ENCODE data around the gene MAMSTR.
A peak's percentile ranks its signal among the peaks of the same experiment; 100 is the strongest.
"Not testable (repeated sequence)": the region's sequence is repeated elsewhere in the genome, so short reads cannot be mapped to it uniquely, and the experiment has no call there.

MAMSTR gene

DNA sequence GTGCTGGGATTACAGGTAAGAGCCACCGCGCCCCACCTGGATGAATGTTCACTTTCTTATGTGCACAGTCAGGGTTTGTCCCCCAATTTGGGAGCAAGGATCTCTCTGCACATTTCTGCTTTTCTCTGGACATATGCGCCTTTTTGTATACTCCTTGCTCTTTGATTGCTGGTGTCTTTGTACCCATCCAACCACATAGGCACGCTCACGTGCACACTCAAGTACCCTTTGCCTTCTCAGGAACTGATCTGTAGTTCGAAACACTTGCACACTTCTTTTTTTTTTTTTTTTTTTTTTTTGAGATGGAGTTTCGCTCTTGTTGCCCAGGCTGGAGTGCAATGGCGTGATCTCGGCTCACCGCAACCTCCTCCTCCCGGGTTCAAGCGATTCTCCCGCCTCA is 1.4 kb downstream of the MAMSTR start:
- not testable (repeated sequence) for DNase-seq

DNA sequence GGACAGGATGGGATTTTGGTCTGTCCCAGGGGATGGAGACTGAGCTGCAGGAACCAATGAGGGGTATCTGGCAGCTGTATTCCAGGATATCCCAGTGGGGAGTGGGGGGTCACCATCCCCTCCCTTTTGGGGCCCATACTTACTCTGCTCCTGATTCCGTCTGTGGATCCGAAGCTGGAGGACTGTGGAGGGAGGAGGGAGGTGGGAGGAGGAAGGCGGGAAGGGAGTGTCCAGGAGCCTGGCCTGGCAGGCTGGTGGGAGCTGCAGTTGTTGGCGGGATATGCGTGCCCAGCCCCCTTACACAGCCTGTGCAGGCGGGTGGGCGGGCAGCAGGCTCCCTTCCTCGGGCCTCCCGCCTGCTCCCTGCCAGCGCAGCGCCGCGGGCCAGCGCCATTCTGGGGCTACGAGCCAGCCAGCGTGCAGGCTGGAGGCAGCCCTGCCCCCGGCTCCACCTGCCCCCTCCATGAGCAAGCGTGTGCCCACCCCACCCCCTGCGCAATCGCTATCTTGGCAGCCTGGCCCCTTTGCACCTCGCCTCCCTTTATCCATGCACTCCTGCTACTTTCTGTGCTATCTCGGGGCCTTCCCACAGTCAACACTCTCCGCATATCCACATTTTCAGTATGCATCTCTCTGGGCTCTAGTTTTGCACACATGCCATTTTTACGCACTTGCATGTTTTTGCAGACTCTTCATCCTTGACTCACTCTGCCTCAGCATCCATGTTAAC is 2.8 kb downstream of the MAMSTR start:
- DNase-seq = no peak

DNA sequence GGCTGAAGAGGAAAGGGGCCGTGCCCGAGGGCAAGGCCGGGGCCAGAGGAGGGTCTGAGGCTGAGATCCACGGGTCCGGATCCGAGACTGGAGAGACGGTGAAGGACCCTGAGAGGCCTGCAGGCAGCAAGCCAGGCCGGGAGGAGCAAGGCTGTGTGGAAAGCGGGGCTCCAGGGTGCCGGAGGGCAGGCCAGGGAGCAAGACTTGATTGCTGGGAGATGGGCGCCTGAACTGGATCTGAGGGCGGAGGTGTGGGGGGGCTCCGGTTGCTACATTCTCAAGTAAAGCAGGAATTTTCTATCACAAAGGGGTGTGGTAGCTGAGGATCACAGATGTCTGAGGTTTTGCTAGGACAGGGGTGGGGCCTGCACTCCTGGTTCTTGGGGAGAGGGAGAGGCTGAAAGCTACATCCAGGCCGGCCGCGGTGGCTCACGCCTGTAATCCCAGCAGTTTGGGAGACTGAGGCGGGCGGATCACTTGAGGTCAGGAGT is 3.8 kb downstream of the MAMSTR start:
- DNase-seq = no peak

- no peak for DNase-seq
Observed at GRCh38 chr19:48714759-48715675, 4.5 kb downstream of the MAMSTR start.

GRCh38 chr19:48713864-48714755 is 5.4 kb downstream of the MAMSTR start:
- DNase-seq = peak; percentile 99

DNA sequence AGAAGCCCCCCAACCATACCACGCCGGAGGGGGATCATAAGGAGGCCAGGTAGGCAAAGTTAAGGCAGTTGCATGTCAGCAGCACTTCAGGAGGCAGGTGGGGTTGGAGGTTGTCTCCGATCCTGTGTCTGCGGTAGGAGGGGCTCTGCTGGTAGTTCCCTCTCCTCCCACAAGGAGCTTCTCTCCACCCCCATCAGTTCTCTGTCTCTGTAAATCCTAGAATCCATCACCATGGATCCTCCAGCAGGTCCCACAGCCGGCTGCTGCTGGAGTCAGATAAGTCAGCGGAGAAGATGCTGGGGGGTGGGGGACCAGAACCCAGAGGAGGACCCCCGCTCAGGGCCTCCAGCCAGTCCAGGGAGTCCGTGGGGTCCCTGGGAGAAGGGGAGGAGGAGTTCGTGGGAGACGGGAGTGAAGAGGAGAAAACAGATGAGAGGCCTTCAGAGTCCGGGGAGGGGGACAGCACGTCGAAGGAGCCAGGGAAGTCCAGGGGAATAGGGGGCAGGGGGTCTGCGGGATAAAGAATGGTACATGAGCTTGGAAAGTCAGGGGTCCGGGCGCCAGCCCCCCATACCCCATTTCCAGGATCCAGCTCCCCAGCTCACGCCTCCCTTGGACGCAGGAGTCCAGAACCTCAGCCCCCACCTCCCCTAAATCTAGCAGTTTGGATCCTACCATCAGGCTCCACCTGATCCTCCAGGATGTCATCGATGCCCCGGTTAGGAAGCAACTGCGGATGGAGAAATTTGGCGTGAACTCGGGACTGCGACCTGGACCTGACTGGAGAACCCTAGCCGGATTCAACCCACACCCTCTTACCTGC is 6.3 kb downstream of the MAMSTR start:
- no peak for DNase-seq

GRCh38 chr19:48711106-48711662 is 8.3 kb downstream of the MAMSTR start:
- DNase-seq = no peak

- no peak for DNase-seq
Observed at GRCh38 chr19:48708471-48708870, 11.1 kb downstream of the MAMSTR start.

GRCh38 chr19:48705431-48705830 is 14.1 kb downstream of the MAMSTR start:
- DNase-seq = no peak

DNA sequence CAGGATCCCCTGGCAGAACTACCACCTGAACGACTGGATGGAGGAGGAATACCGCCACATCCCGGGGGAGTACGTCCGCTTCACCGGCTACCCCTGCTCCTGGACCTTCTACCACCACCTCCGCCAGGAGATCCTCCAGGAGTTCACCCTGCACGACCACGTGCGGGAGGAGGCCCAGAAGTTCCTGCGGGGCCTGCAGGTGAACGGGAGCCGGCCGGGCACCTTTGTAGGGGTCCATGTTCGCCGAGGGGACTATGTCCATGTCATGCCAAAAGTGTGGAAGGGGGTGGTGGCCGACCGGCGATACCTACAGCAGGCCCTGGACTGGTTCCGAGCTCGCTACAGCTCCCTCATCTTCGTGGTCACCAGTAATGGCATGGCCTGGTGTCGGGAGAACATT is 16.2 kb downstream of the MAMSTR start:
- DNase-seq = no peak

DNA sequence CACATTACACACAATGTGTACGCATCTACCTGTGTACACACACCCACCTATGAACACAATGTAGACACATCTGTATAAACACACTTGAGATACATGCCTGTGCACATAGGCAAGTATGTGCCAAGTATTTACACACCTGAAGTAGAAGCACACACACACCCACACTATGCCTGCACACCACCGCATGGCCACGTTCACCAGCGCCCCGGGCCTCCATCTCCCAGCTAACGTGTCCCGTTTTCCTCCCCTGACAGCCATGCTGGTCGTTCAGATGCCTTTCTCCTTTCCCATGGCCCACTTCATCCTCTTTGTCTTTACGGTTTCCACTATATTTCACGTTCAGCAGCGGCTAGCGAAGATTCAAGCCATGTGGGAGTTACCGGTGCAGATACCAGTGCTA is 16.8 kb downstream of the MAMSTR start:
- no peak for DNase-seq

- DNase-seq = no peak
Observed at GRCh38 chr19:48698046-48698445, 21.5 kb downstream of the MAMSTR start.

GRCh38 chr19:48696353-48697010 is 23.0 kb downstream of the MAMSTR start:
- no peak for DNase-seq

- DNase-seq = no peak
Observed at GRCh38 chr19:48695743-48696352, 23.7 kb downstream of the MAMSTR start, which contains the start of gene FUT2. Gene FUT2 (plus strand): TSS chr19:48695971. CDS start chr19:48702957, 6,986 bp downstream.

GRCh38 chr19:48693629-48694028 is 25.9 kb downstream of the MAMSTR start:
- DNase-seq = not testable (repeated sequence)

- no peak for DNase-seq
Observed at GRCh38 chr19:48689449-48689848, 30.1 kb downstream of the MAMSTR start.

DNA sequence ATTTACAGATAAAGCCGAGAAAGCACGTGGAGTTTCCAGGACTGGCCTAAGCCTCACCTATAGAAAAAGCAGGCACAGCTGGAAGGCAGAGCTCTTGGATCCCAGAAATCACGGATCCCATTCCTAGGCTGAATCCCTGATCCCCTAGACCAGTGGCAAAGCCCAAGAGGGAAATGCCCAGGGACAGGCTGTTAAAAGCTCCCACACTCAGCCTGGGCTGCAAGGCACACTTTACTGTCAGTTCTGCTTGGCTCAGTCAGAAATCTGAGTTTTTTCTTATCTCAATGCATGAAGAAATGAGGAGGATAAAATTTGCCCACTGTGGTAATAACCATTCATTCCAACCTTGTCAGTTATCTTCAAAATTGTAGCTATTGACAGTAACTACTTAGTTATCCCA is 31.7 kb downstream of the MAMSTR start:
- DNase-seq = no peak

DNA sequence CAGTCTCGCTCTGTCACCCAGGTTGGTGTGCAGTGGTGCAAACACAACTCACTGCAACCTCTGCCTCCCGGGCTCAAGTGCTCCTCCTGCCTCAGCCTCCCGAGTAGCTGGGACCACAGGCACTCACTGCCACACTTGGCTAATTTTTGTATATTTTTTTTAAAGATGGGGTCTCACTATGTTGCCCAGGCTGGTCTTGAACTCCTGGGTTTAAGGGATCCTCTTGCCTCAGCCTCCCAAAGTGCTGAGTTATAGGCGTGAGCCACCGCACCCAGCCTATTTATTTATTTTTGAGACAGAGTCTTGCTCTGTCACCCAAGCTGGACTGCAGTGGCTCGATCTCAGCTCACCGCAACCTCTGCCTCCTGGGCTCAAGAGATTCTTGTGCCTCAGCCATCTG is 32.9 kb downstream of the MAMSTR start:
- DNase-seq = not testable (repeated sequence)

DNA sequence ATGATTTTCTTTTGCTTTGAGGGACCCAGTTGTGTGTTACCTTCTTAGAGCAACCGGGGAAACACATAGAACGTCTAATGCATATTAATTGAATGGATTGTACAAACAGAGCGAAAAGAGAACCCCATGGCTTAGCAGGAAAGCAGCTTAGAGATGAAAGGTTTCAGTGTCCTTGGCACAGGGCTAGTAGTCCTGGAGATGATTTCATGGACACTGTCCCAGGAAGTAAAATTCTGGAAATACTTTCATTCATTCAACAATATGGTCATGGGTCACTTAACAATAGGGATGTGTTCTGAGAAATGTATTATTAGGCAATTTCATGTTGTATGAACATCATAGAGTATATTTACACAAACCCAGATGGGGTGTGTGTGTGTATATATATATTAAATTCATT is 33.4 kb downstream of the MAMSTR start:
- DNase-seq = no peak

DNA sequence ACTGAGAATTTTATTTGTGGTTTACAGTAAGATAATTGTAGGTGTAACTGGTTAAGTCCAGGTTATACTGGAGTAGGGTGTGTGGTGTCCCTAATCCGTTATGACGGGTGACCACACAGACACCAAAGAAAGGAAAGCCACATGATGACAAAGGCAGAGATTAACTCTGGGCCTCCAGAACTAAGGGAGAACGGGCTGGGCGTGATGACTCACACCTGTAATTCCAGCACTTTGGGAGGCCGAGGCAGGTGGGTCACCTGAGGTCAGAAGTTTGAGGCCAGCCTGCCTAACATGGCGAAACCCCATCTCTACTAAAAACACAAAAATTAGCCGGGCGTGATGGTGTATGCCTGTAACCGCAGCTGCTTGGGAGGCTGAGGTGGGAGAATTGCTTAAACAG is 33.9 kb downstream of the MAMSTR start:
- no peak for DNase-seq

Data from CD4-positive, alpha-beta T cell treated with Interleukin-1 beta for 1 hour (primary cell).